ENCODE results near the gene BIRC2. TPM values are rescaled to one million over a fixed set of nuclear protein-coding genes. Genes with fewer than 3 reads are reported as not detected.

The BIRC2 gene
- total RNA-seq, 2 donors from 2014 or later: 45.4 to 55.3 TPM

GRCh38 chr11:102375720-102376399, 28.8 kb downstream of the BIRC2 start:
- no peak overlapping the region for H3K9ac ChIP-seq (ENCODE audit: extremely low read depth, low read length, poor library complexity, severe bottlenecking)
- no peaks in the 10 kb centered on the region for H3K4me1 ChIP-seq (ENCODE audit: control insufficient read depth, insufficient read depth, low read length)
- H3K4me3 ChIP-seq (ENCODE audit: low read length): no peak overlapping the region
- Mint-ChIP-seq H3K27ac (no peak overlapping the region), H3K36me3 (ENCODE audit: low read depth) (peaks cover 57% of the 10 kb centered on the region), H3K4me1 (peaks cover 23% of the 10 kb centered on the region), H3K27me3 (ENCODE audit: insufficient read depth) (no peaks in the 10 kb centered on the region), H3K4me3 (peak overlapping the region; percentile 64), H3K9me3 (peaks cover 7% of the 10 kb centered on the region)
- no peak overlapping the region for H3K27ac ChIP-seq (ENCODE audit: low read depth, low read length)
- DNase-seq: no peak
- H3K27me3 ChIP-seq (ENCODE audit: control insufficient read depth, insufficient read depth, low read length, poor library complexity, severe bottlenecking): no peaks in the 10 kb centered on the region
- no peaks in the 10 kb centered on the region for H3K9me3 ChIP-seq (ENCODE audit: control insufficient read depth, low read length)
- no peak for TF ChIP-seq CTCF (conservative IDR thresholded peaks at IDR 0.05)
- peaks cover 49% of the 10 kb centered on the region for H3K36me3 ChIP-seq (ENCODE audit: control insufficient read depth, insufficient read depth, low read length)
- WGBS, 2 experiments (ENCODE audit: insufficient coverage in 1 of 2, insufficient read length in 1 of 2): 94 to 100% methylated on average over 1 to 4 of the region's 5 CpGs

GRCh38 chr11:102377891-102378290, 30.9 kb downstream of the BIRC2 start:
- H3K4me1 Mint-ChIP-seq: peaks cover 37% of the 10 kb centered on the region
- no peak overlapping the region for H3K4me3 Mint-ChIP-seq
- no peak overlapping the region for H3K27ac Mint-ChIP-seq
- H3K9me3 ChIP-seq (ENCODE audit: control insufficient read depth, low read length): no peaks in the 10 kb centered on the region
- 95% methylated on average over 2 of the region's 2 CpGs; no CpG with 5 or more reads in 1 of the 2 experiments for WGBS, 2 experiments (ENCODE audit: insufficient coverage in 1 of 2, insufficient read length in 1 of 2)
- H3K4me1 ChIP-seq (ENCODE audit: control insufficient read depth, insufficient read depth, low read length): peaks cover 3% of the 10 kb centered on the region
- no peak overlapping the region for H3K4me3 ChIP-seq (ENCODE audit: low read length)
- TF ChIP-seq CTCF (conservative IDR thresholded peaks at IDR 0.05): no peak
- H3K9ac ChIP-seq (ENCODE audit: extremely low read depth, low read length, poor library complexity, severe bottlenecking): no peak overlapping the region
- H3K9me3 Mint-ChIP-seq: peaks cover 4% of the 10 kb centered on the region
- H3K27me3 Mint-ChIP-seq (ENCODE audit: insufficient read depth): no peaks in the 10 kb centered on the region
- no peaks in the 10 kb centered on the region for H3K27me3 ChIP-seq (ENCODE audit: control insufficient read depth, insufficient read depth, low read length, poor library complexity, severe bottlenecking)
- H3K27ac ChIP-seq (ENCODE audit: low read depth, low read length): no peak overlapping the region
- H3K36me3 Mint-ChIP-seq (ENCODE audit: low read depth): peaks cover 60% of the 10 kb centered on the region
- DNase-seq: no peak
- H3K36me3 ChIP-seq (ENCODE audit: control insufficient read depth, insufficient read depth, low read length): peaks cover 60% of the 10 kb centered on the region

GRCh38 chr11:102378818-102379217, 31.8 kb downstream of the BIRC2 start:
- Histone ChIP-seq H3K27ac (ENCODE audit: low read depth, low read length) (no peak overlapping the region), H3K36me3 (ENCODE audit: control insufficient read depth, insufficient read depth, low read length) (peaks cover 60% of the 10 kb centered on the region), H3K9ac (ENCODE audit: extremely low read depth, low read length, poor library complexity, severe bottlenecking) (no peak overlapping the region), H3K27me3 (ENCODE audit: control insufficient read depth, insufficient read depth, low read length, poor library complexity, severe bottlenecking) (no peaks in the 10 kb centered on the region), H3K4me3 (ENCODE audit: low read length) (no peak overlapping the region), H3K9me3 (ENCODE audit: control insufficient read depth, low read length) (no peaks in the 10 kb centered on the region), H3K4me1 (ENCODE audit: control insufficient read depth, insufficient read depth, low read length) (peaks cover 3% of the 10 kb centered on the region)
- Mint-ChIP-seq H3K27me3 (ENCODE audit: insufficient read depth) (no peaks in the 10 kb centered on the region), H3K4me3 (no peak overlapping the region), H3K27ac (no peak overlapping the region), H3K36me3 (ENCODE audit: low read depth) (peaks cover 58% of the 10 kb centered on the region), H3K9me3 (peaks cover 2% of the 10 kb centered on the region), H3K4me1 (peaks cover 46% of the 10 kb centered on the region)
- DNase-seq: no peak
- TF ChIP-seq CTCF (conservative IDR thresholded peaks at IDR 0.05): no peak
